ENCODE data around the gene AMY1A. TPM values are rescaled to one million over a fixed set of nuclear protein-coding genes. Genes with fewer than 3 reads are reported as not detected.
"Not testable (repeated sequence)": the region's sequence is repeated elsewhere in the genome, so short reads cannot be mapped to it uniquely, and the experiment has no call there.

The AMY1A gene
- total RNA-seq: not detected

- not testable (repeated sequence) for H3K27ac Mint-ChIP-seq; H3K9me3 Mint-ChIP-seq; ATAC-seq (replicated peaks); H3K4me3 Mint-ChIP-seq; H3K27me3 Mint-ChIP-seq; H3K36me3 Mint-ChIP-seq (ENCODE audit: low read depth); H3K4me1 Mint-ChIP-seq
Measured at GRCh38 chr1:103655460-103655859, at the start of gene AMY1A. Gene AMY1A, plus strand, starts transcription at chr1:103655760. Its CDS starts 571 bp downstream, at chr1:103656331.

GRCh38 chr1:103616362-103616761, 39.2 kb upstream of the AMY1A start:
- H3K4me1 Mint-ChIP-seq: no peaks in the 10 kb centered on the region
- H3K9me3 Mint-ChIP-seq: no peaks in the 10 kb centered on the region
- H3K27ac Mint-ChIP-seq: no peak overlapping the region
- H3K27me3 Mint-ChIP-seq: no peaks in the 10 kb centered on the region
- no peaks in the 10 kb centered on the region for H3K36me3 Mint-ChIP-seq (ENCODE audit: low read depth)
- no peak for ATAC-seq (replicated peaks)
- H3K4me3 Mint-ChIP-seq: no peak overlapping the region

- H3K36me3 Mint-ChIP-seq (ENCODE audit: low read depth); H3K27ac Mint-ChIP-seq; H3K27me3 Mint-ChIP-seq; ATAC-seq (replicated peaks); H3K9me3 Mint-ChIP-seq; H3K4me1 Mint-ChIP-seq; H3K4me3 Mint-ChIP-seq: not testable (repeated sequence)
Measured at GRCh38 chr1:103616994-103617477, 38.5 kb upstream of the AMY1A start, which contains the start of gene AMY2A. Gene AMY2A, plus strand, starts transcription at chr1:103617427. Its CDS starts 14 bp downstream, at chr1:103617441.

- not testable (repeated sequence) for H3K4me1 Mint-ChIP-seq; H3K36me3 Mint-ChIP-seq (ENCODE audit: low read depth); H3K27me3 Mint-ChIP-seq; ATAC-seq (replicated peaks); H3K9me3 Mint-ChIP-seq; H3K4me3 Mint-ChIP-seq; H3K27ac Mint-ChIP-seq
Measured at GRCh38 chr1:103627436-103627835, 28.1 kb upstream of the AMY1A start.

GRCh38 chr1:103641194-103641593, 14.4 kb upstream of the AMY1A start:
- not testable (repeated sequence) for H3K9me3 Mint-ChIP-seq; H3K4me1 Mint-ChIP-seq; H3K36me3 Mint-ChIP-seq (ENCODE audit: low read depth); H3K27ac Mint-ChIP-seq; H3K4me3 Mint-ChIP-seq; H3K27me3 Mint-ChIP-seq; ATAC-seq (replicated peaks)

GRCh38 chr1:103643908-103644307, 11.7 kb upstream of the AMY1A start:
- not testable (repeated sequence) for H3K9me3 Mint-ChIP-seq; H3K27me3 Mint-ChIP-seq; H3K4me3 Mint-ChIP-seq; H3K36me3 Mint-ChIP-seq (ENCODE audit: low read depth); H3K27ac Mint-ChIP-seq; ATAC-seq (replicated peaks); H3K4me1 Mint-ChIP-seq

- not testable (repeated sequence) for H3K9me3 Mint-ChIP-seq; ATAC-seq (replicated peaks); H3K4me1 Mint-ChIP-seq; H3K36me3 Mint-ChIP-seq (ENCODE audit: low read depth); H3K4me3 Mint-ChIP-seq; H3K27ac Mint-ChIP-seq; H3K27me3 Mint-ChIP-seq
Measured at GRCh38 chr1:103650305-103650704, 5.3 kb upstream of the AMY1A start.

GRCh38 chr1:103650889-103651288, 4.7 kb upstream of the AMY1A start:
- not testable (repeated sequence) for H3K36me3 Mint-ChIP-seq (ENCODE audit: low read depth); H3K27me3 Mint-ChIP-seq; ATAC-seq (replicated peaks); H3K4me3 Mint-ChIP-seq; H3K27ac Mint-ChIP-seq; H3K9me3 Mint-ChIP-seq; H3K4me1 Mint-ChIP-seq

- H3K27me3 Mint-ChIP-seq; H3K27ac Mint-ChIP-seq; H3K4me3 Mint-ChIP-seq; H3K9me3 Mint-ChIP-seq; H3K4me1 Mint-ChIP-seq; ATAC-seq (replicated peaks); H3K36me3 Mint-ChIP-seq (ENCODE audit: low read depth): not testable (repeated sequence)
Measured at GRCh38 chr1:103654133-103654532, 1.4 kb upstream of the AMY1A start.

- not testable (repeated sequence) for H3K4me3 Mint-ChIP-seq; H3K27me3 Mint-ChIP-seq; H3K4me1 Mint-ChIP-seq; ATAC-seq (replicated peaks); H3K27ac Mint-ChIP-seq; H3K9me3 Mint-ChIP-seq; H3K36me3 Mint-ChIP-seq (ENCODE audit: low read depth)
Measured at GRCh38 chr1:103676335-103676734, 20.8 kb downstream of the AMY1A start.

- not testable (repeated sequence) for H3K36me3 Mint-ChIP-seq (ENCODE audit: low read depth); H3K4me1 Mint-ChIP-seq; H3K4me3 Mint-ChIP-seq; ATAC-seq (replicated peaks); H3K27me3 Mint-ChIP-seq; H3K9me3 Mint-ChIP-seq; H3K27ac Mint-ChIP-seq
Measured at GRCh38 chr1:103696110-103696509, 40.5 kb downstream of the AMY1A start, which contains the start of gene AMY1B. Gene AMY1B, minus strand, starts transcription at chr1:103696210. Its CDS starts 571 bp downstream, at chr1:103695639.

GRCh38 chr1:103697430-103697829, 41.9 kb downstream of the AMY1A start:
- not testable (repeated sequence) for H3K36me3 Mint-ChIP-seq (ENCODE audit: low read depth); ATAC-seq (replicated peaks); H3K4me1 Mint-ChIP-seq; H3K4me3 Mint-ChIP-seq; H3K9me3 Mint-ChIP-seq; H3K27me3 Mint-ChIP-seq; H3K27ac Mint-ChIP-seq

GRCh38 chr1:103700669-103701068, 45.1 kb downstream of the AMY1A start:
- not testable (repeated sequence) for H3K27me3 Mint-ChIP-seq; H3K4me3 Mint-ChIP-seq; H3K4me1 Mint-ChIP-seq; ATAC-seq (replicated peaks); H3K27ac Mint-ChIP-seq; H3K9me3 Mint-ChIP-seq; H3K36me3 Mint-ChIP-seq (ENCODE audit: low read depth)

- not testable (repeated sequence) for H3K9me3 Mint-ChIP-seq; H3K4me3 Mint-ChIP-seq; H3K27me3 Mint-ChIP-seq; H3K36me3 Mint-ChIP-seq (ENCODE audit: low read depth); ATAC-seq (replicated peaks); H3K27ac Mint-ChIP-seq; H3K4me1 Mint-ChIP-seq
Measured at GRCh38 chr1:103701256-103701655, 45.7 kb downstream of the AMY1A start.

- H3K36me3 Mint-ChIP-seq (ENCODE audit: low read depth); H3K4me3 Mint-ChIP-seq; H3K9me3 Mint-ChIP-seq; H3K4me1 Mint-ChIP-seq; ATAC-seq (replicated peaks); H3K27me3 Mint-ChIP-seq; H3K27ac Mint-ChIP-seq: not testable (repeated sequence)
Measured at GRCh38 chr1:103707670-103708069, 52.1 kb downstream of the AMY1A start.

GRCh38 chr1:103710381-103710780, 54.8 kb downstream of the AMY1A start:
- not testable (repeated sequence) for H3K9me3 Mint-ChIP-seq; H3K4me1 Mint-ChIP-seq; H3K4me3 Mint-ChIP-seq; ATAC-seq (replicated peaks); H3K36me3 Mint-ChIP-seq (ENCODE audit: low read depth); H3K27ac Mint-ChIP-seq; H3K27me3 Mint-ChIP-seq

Measured in activated T-helper 17 cell treated with anti-CD3 and anti-CD28 coated beads, Interleukin-2, amount 50 U/mL, for 72 hours (primary cell).